ENCODE results near the gene JMJD4.

GRCh38 chr1:227764019-227764391 is 28.9 kb upstream of the JMJD4 start:
- no peak for TF ChIP-seq CTCF (IDR thresholded peaks at IDR 0.05; ENCODE audit: low read depth, low read length, poor library complexity, severe bottlenecking)
- no peak for TF ChIP-seq EZH2phosphoT487 (IDR thresholded peaks at IDR 0.05; ENCODE audit: borderline replicate concordance, low read length)

All from DOHH2 (cell line).